MCF 10A (cell line): ENCODE data around the gene PTCD2. TPM values are rescaled to one million over a fixed set of nuclear protein-coding genes. Genes with fewer than 3 reads are reported as not detected.

Experiments used
- BruUV-seq: library from RNA; stranded (reverse); fragments of 400-500 nt; replicated peaks from 2 replicates; lab custom pipeline; 2021; lab: Mats Ljungman, UMichigan
- CTCF ChIA-PET: fragments of 300-600 bp; sonication (Branson Sonifier 250); formaldehyde crosslinking; extraction: SDS; loops from one replicate; lab custom pipeline; 2021; ENCODE audit warnings: antibody characterized with exemption, inconsistent platforms; lab: Yijun Ruan, JAX
- POLR2A ChIA-PET: fragments of 300-600, 350-650 bp; sonication (Branson Sonifier 250); formaldehyde crosslinking; extraction: SDS; loops from one replicate; lab custom pipeline; 2020; ENCODE audit warnings: antibody characterized with exemption, inconsistent platforms; lab: Yijun Ruan, JAX
- DNase-seq: peaks from one replicate; pipeline ENCODE4 v3.0.0-alpha.2; 2018; ENCODE audit not compliant: unreplicated experiment
- H3K27ac Mint-ChIP-seq: one replicate; pipeline ENCODE4 v1.8.0; 2022; ENCODE audit warnings: mild to moderate bottlenecking, low read depth, mixed read lengths; ENCODE audit not compliant: unreplicated experiment
- H3K27me3 Mint-ChIP-seq: one replicate; pipeline ENCODE4 v1.8.0; 2022; ENCODE audit warnings: mixed read lengths; ENCODE audit not compliant: insufficient read depth, unreplicated experiment
- H3K36me3 Mint-ChIP-seq: one replicate; pipeline ENCODE4 v1.8.0; 2022; ENCODE audit warnings: mild to moderate bottlenecking, moderate library complexity, mixed read lengths; ENCODE audit not compliant: insufficient read depth, unreplicated experiment
- H3K4me1 Mint-ChIP-seq: one replicate; pipeline ENCODE4 v1.8.0; 2022; ENCODE audit warnings: mixed read lengths; ENCODE audit not compliant: insufficient read depth, unreplicated experiment
- H3K4me3 Mint-ChIP-seq: one replicate; pipeline ENCODE4 v1.8.0; 2022; ENCODE audit warnings: mild to moderate bottlenecking, moderate library complexity, mixed read lengths; ENCODE audit not compliant: unreplicated experiment
- H3K9me3 Mint-ChIP-seq: one replicate; pipeline ENCODE4 v1.8.0; 2022; ENCODE audit warnings: mixed read lengths; ENCODE audit not compliant: unreplicated experiment
- CTCF ChIP-seq: fragments of 200-600 bp; IDR thresholded peaks from one replicate; pipeline ENCODE4 v1.8.0; 2022; ENCODE audit warnings: antibody characterized with exemption, mild to moderate bottlenecking; ENCODE audit not compliant: unreplicated experiment
- intact Hi-C: fragments of 100-400 bp; cut with micrococcal nuclease; formaldehyde crosslinking; loops from 2 replicates; pipeline ENCODE4 v1.14.1; 2022
- total RNA-seq: library from RNA; stranded (reverse); gene quantifications from 2 replicates; pipeline ENCODE4 v1.2.3, GENCODE V29; 2022

The PTCD2 gene
- total RNA-seq, 1 experiment from 2014 or later: 20.3 TPM

DNA sequence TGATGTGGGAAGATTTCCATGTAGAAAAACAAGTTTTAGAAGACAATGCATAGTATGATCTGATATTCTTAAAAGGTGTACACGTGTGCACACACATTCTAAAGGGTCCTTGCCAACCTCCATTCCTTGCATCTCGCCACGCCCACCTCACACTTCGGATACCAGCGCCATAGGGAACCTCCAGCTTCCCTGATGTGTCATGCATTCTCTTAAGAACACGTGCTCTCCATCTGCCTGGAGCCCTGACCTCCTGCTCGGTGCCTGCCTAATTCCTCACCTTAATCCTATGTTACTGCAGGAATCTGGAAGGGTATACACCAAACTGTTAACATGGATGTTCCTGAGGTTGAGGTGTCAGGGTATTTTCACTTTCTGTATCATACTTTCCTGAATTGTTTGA is 63.1 kb downstream of the PTCD2 start:
- CTCF ChIA-PET: interaction anchor here (1.7 kb wide), 1 partner anchor 9 kb away, joined by 3 read pairs; no protein-coding TSS in a partner anchor
- H3K27me3 Mint-ChIP-seq: no peaks in the 10 kb centered on the region
- peak; percentile 76 for DNase-seq
- no TSS peak for BruUV-seq
- H3K4me3 Mint-ChIP-seq: no peak overlapping the region
- intact Hi-C loops: no loop called here
- H3K27ac Mint-ChIP-seq: peak overlapping the region; percentile 53
- no peaks in the 10 kb centered on the region for H3K36me3 Mint-ChIP-seq
- H3K9me3 Mint-ChIP-seq: no peaks in the 10 kb centered on the region
- POLR2A ChIA-PET: interaction anchor here (0.6 to 1.4 kb wide), 7 partner anchors 17 to 437 kb away, joined by 3 to 4 read pairs (median 3); no protein-coding TSS in a partner anchor
- no peak for TF ChIP-seq CTCF
- peaks cover 60% of the 10 kb centered on the region for H3K4me1 Mint-ChIP-seq

- TF ChIP-seq CTCF: no peak
- intact Hi-C loops: no loop called here
- no TSS peak for BruUV-seq
- no peak for DNase-seq
- Mint-ChIP-seq H3K9me3 (no peaks in the 10 kb centered on the region), H3K4me3 (no peak overlapping the region), H3K27ac (peak overlapping the region; percentile 53), H3K4me1 (peaks cover 60% of the 10 kb centered on the region), H3K27me3 (no peaks in the 10 kb centered on the region), H3K36me3 (no peaks in the 10 kb centered on the region)
- ChIA-PET CTCF (interaction anchor here (0.6 to 1.7 kb wide), 2 partner anchors 8 to 114 kb away, joined by 3 read pairs; no protein-coding TSS in a partner anchor), POLR2A (interaction anchor here (0.6 to 1.4 kb wide), 8 partner anchors 17 to 436 kb away, joined by 3 to 4 read pairs (median 3); no protein-coding TSS in a partner anchor)
These were observed 63.6 kb downstream of the PTCD2 start for GRCh38 chr5:72383726-72384125.

GRCh38 chr5:72386639-72387038 is 66.5 kb downstream of the PTCD2 start:
- CTCF ChIA-PET: interaction anchor here (1.0 to 2.6 kb wide), 4 partner anchors 8 to 137 kb away, joined by 4 to 12 read pairs (median 9); no protein-coding TSS in a partner anchor
- H3K9me3 Mint-ChIP-seq: no peaks in the 10 kb centered on the region
- no TSS peak for BruUV-seq

More at GRCh38 chr5:72386639-72387038, 66.5 kb downstream of the PTCD2 start:
- Mint-ChIP-seq H3K27me3 (no peaks in the 10 kb centered on the region), H3K4me1 (peaks cover 57% of the 10 kb centered on the region), H3K4me3 (no peak overlapping the region), H3K27ac (peak overlapping the region; percentile 91), H3K36me3 (no peaks in the 10 kb centered on the region)
- intact Hi-C loops: no loop called here
- POLR2A ChIA-PET: interaction anchor here (1.2 to 3.6 kb wide), 7 partner anchors 11 to 434 kb away, joined by 3 to 24 read pairs (median 7); no protein-coding TSS in a partner anchor
- TF ChIP-seq CTCF: no peak
- no peak for DNase-seq
